HEK293T (cell line): Measurements from ENCODE around the gene FBN1.

Experiments used
- CTCF ChIA-PET: fragments of 350-600 bp; formaldehyde crosslinking; extraction: SDS; loops from one replicate; lab custom pipeline; 2021; ENCODE audit warnings: antibody characterized with exemption, inconsistent platforms; lab: Yijun Ruan, JAX
- POLR2A ChIA-PET: fragments of 350-600 bp; formaldehyde crosslinking; extraction: SDS; loops from one replicate; lab custom pipeline; 2020; ENCODE audit warnings: antibody characterized with exemption, inconsistent platforms; lab: Yijun Ruan, JAX
- DNase-seq: peaks from one replicate; pipeline ENCODE4 v3.0.0; 2012; ENCODE audit warnings: mixed read lengths; ENCODE audit errors: extremely low spot score
- ARNT ChIP-seq: fragments of 450-650 bp; IDR thresholded peaks from 2 replicates; pipeline ENCODE4 v1.6.1; 2017; ENCODE audit warnings: mild to moderate bottlenecking
- BHLHE40 ChIP-seq: fragments of 450-650 bp; IDR thresholded peaks from 2 replicates; pipeline ENCODE4 v1.6.1; 2016; ENCODE audit warnings: mild to moderate bottlenecking, moderate library complexity, borderline replicate concordance
- CTBP1 ChIP-seq: fragments of 450-650 bp; IDR thresholded peaks from 2 replicates; pipeline ENCODE4 v1.6.1; 2016; ENCODE audit warnings: borderline replicate concordance
- ELF4 ChIP-seq: fragments of 450-650 bp; IDR thresholded peaks from 2 replicates; pipeline ENCODE4 v1.6.1; 2017; ENCODE audit warnings: antibody characterized with exemption
- FOXA1 ChIP-seq: fragments of 450-650 bp; IDR thresholded peaks from 2 replicates; pipeline ENCODE4 v1.6.1; 2016; ENCODE audit warnings: mild to moderate bottlenecking
- FOXK2 ChIP-seq: fragments of 450-650 bp; IDR thresholded peaks from 2 replicates; pipeline ENCODE4 v1.6.1; 2016; ENCODE audit warnings: mild to moderate bottlenecking
- FOXM1 ChIP-seq: fragments of 450-650 bp; IDR thresholded peaks from 2 replicates; pipeline ENCODE4 v1.6.1; 2017; ENCODE audit warnings: mild to moderate bottlenecking, borderline replicate concordance
- HDGF ChIP-seq: fragments of 450-650 bp; IDR thresholded peaks from 2 replicates; pipeline ENCODE4 v1.6.1; 2017; ENCODE audit warnings: antibody characterized with exemption, borderline replicate concordance
- L3MBTL2 ChIP-seq: fragments of 450-650 bp; conservative IDR thresholded peaks from 2 replicates; pipeline ENCODE4 v1.6.1; 2016; ENCODE audit warnings: mild to moderate bottlenecking
- LEF1 ChIP-seq: fragments of 450-650 bp; IDR thresholded peaks from 2 replicates; pipeline ENCODE4 v1.6.1; 2017; ENCODE audit warnings: mild to moderate bottlenecking, borderline replicate concordance
- NFRKB ChIP-seq: fragments of 450-650 bp; IDR thresholded peaks from 2 replicates; pipeline ENCODE4 v1.6.1; 2016; ENCODE audit warnings: mild to moderate bottlenecking, moderate library complexity
- PKNOX1 ChIP-seq: fragments of 450-650 bp; IDR thresholded peaks from 2 replicates; pipeline ENCODE4 v1.6.1; 2016
- SP1 ChIP-seq: fragments of 450-650 bp; IDR thresholded peaks from 2 replicates; pipeline ENCODE4 v1.6.1; 2017
- SUZ12 ChIP-seq: fragments of 450-650 bp; IDR thresholded peaks from 2 replicates; pipeline ENCODE4 v1.6.1; 2016; ENCODE audit warnings: mild to moderate bottlenecking
- TARDBP ChIP-seq: fragments of 450-650 bp; IDR thresholded peaks from 2 replicates; pipeline ENCODE4 v1.6.1; 2016
- ZNF384 ChIP-seq: fragments of 450-650 bp; IDR thresholded peaks from 2 replicates; pipeline ENCODE4 v1.6.1; 2016

FBN1 gene

GRCh38 chr15:48634893-48635292 is 10.6 kb downstream of the FBN1 start:
- TF ChIP-seq ARNT (no peak), FOXA1 (no peak), CTBP1 (no peak), NFRKB (no peak), BHLHE40 (no peak), FOXM1 (no peak), L3MBTL2 (no peak), LEF1 (no peak), HDGF (no peak), ZNF384 (no peak), TARDBP (no peak), PKNOX1 (no peak), FOXK2 (no peak), SP1 (no peak)
- ChIA-PET CTCF (interaction anchor here (0.7 kb wide), 1 partner anchor 18 kb away, joined by 4 read pairs; no protein-coding TSS in a partner anchor), POLR2A (no interaction called here)
- no peak for DNase-seq

- POLR2A ChIA-PET, result no interaction called here
- CTCF ChIA-PET, result interaction anchor here (0.6 kb wide), 1 partner anchor 126 kb away, joined by 4 read pairs; no protein-coding TSS in a partner anchor
- TF ChIP-seq NFRKB, result no peak
- TF ChIP-seq FOXK2, result no peak
- no peak for TF ChIP-seq BHLHE40
- no peak for TF ChIP-seq FOXM1
- TF ChIP-seq ARNT, result no peak
- TF ChIP-seq L3MBTL2, result no peak
- no peak for TF ChIP-seq PKNOX1
- DNase-seq, result no peak
Measured at GRCh38 chr15:48634096-48634495, 11.4 kb downstream of the FBN1 start.

- POLR2A ChIA-PET, result no interaction called here
- CTCF ChIA-PET, result no interaction called here
Measured at GRCh38 chr15:48632651-48633050, 12.9 kb downstream of the FBN1 start.

GRCh38 chr15:48631176-48631770 is 14.2 kb downstream of the FBN1 start:
- ChIA-PET POLR2A (no interaction called here), CTCF (no interaction called here)
- no peak for DNase-seq
- TF ChIP-seq ZNF384, result no peak
- no peak for TF ChIP-seq ELF4
- TF ChIP-seq NFRKB, result no peak
- TF ChIP-seq HDGF, result no peak
- TF ChIP-seq LEF1, result no peak
- TF ChIP-seq BHLHE40, result no peak
- no peak for TF ChIP-seq L3MBTL2
- TF ChIP-seq TARDBP, result no peak
- TF ChIP-seq SP1, result no peak
- TF ChIP-seq CTBP1, result no peak
- no peak for TF ChIP-seq FOXK2
- no peak for TF ChIP-seq FOXA1
- TF ChIP-seq ARNT, result no peak
- no peak for TF ChIP-seq PKNOX1
- no peak for TF ChIP-seq FOXM1
- TF ChIP-seq SUZ12, result no peak

More at GRCh38 chr15:48632651-48633050, 12.9 kb downstream of the FBN1 start:
- DNase-seq, result no peak
- TF ChIP-seq LEF1 (no peak), NFRKB (no peak), SP1 (no peak), FOXA1 (no peak), HDGF (no peak), ARNT (no peak), ZNF384 (no peak), L3MBTL2 (no peak)

GRCh38 chr15:48630245-48630644 is 15.3 kb downstream of the FBN1 start:
- no peak for DNase-seq
- ChIA-PET CTCF (no interaction called here), POLR2A (no interaction called here)
- no peak for TF ChIP-seq FOXA1

- CTCF ChIA-PET, result no interaction called here
- TF ChIP-seq L3MBTL2 (no peak), PKNOX1 (no peak), HDGF (no peak), LEF1 (no peak), FOXM1 (no peak), NFRKB (no peak)
- POLR2A ChIA-PET, result no interaction called here
- no peak for DNase-seq
Measured at GRCh38 chr15:48628832-48629231, 16.7 kb downstream of the FBN1 start.
